Ovary (tissue), 9 donors: ENCODE results near the gene CRELD2. TPM values are rescaled to one million over a fixed set of nuclear protein-coding genes. Genes with fewer than 3 reads are reported as not detected.

Experiments
- DNase-seq, 5 donors: peaks; one replicate each; pipeline ENCODE4 v3.0.0-alpha.2; 2019 to 2020
- H3K27ac ChIP-seq, 2 donors: fragments of 200-600 bp; one replicate each; pipeline versions ENCODE4 v1.5.1 to v1.8.0; 2019 to 2022
- H3K27me3 ChIP-seq: fragments of 200-600 bp; one replicate; pipeline ENCODE4 v1.8.0; 2022
- H3K36me3 ChIP-seq: fragments of 200-600 bp; sonication (generic); one replicate; pipeline ENCODE4 v1.5.1; 2019
- H3K4me1 ChIP-seq: one replicate; pipeline ENCODE4 v1.8.1; 2013; ENCODE audit warnings: mild to moderate bottlenecking, moderate library complexity; ENCODE audit not compliant: insufficient read depth
- H3K4me3 ChIP-seq: fragments of 200-600 bp; sonication (generic); one replicate; pipeline ENCODE4 v1.5.1; 2017
- H3K9me3 ChIP-seq, 2 donors: fragments of 200-600 bp in 1 of 2; sonication (generic) in 1 of 2; one replicate each; pipeline versions ENCODE4 v1.5.1 to v1.8.1; 2013 to 2019; ENCODE audit warnings: mild to moderate bottlenecking in 1 of 2, moderate library complexity in 1 of 2
- EP300 ChIP-seq: sonication (generic); formaldehyde crosslinking; IDR thresholded peaks from one replicate; pipeline ENCODE4 v1.6.1; 2017; ENCODE audit warnings: antibody characterized with exemption
- POLR2A ChIP-seq: fragments of 450-650 bp; IDR thresholded peaks from one replicate; pipeline ENCODE4 v1.6.1; 2017; ENCODE audit warnings: antibody characterized with exemption, mild to moderate bottlenecking, moderate library complexity
- WGBS, 3 donors: extraction: QIAGEN DNeasy Blood & Tissue Kit in 1 of 3; methylation state at CpG; one replicate each; pipeline versions ENCODE4 v1.1.5 to v1.1.7; 2013 to 2017; 5-methylcytosine and 5-hydroxymethylcytosine counted together
- intact Hi-C, 4 donors: fragments of 100-400 bp; cut with DNase I; formaldehyde crosslinking; loops; one replicate each; pipeline versions ENCODE4 v1.11.0 to v1.15.1; 2022 to 2023
- polyA plus RNA-seq, 2 donors: library from polyadenylated mRNA; stranded (reverse); fragments of 200-250 nt in 1 of 2; fragments of 350-450 nt in 1 of 2; fragmentation: Illumina TruSeq in 1 of 2; extraction: RNeasy Lipid Tissue Mini Kit (QIAGEN cat#74804) in 1 of 2; gene quantifications; one replicate each; pipeline ENCODE4 v1.2.3, GENCODE V29; 2013 to 2014
- total RNA-seq, 7 donors: library from RNA; depleted of rRNA in 2 of 7; stranded (reverse); fragments of >200 nt in 2 of 7; fragmentation: NEBNext Ultra II Directional in 3 of 7; extraction: Animal tissue kit (Norgen Biotek cat#: 25700) in 3 of 7; gene quantifications; one replicate each; pipeline versions ENCODE4 v1.1.0 to v1.2.4, GENCODE V29; 2016 to 2023
- TF ChIP-seq, protein P1 (sequence below), 3 donors: fragments of 450-650 bp in 2 of 3; fragments of 200-600 bp in 1 of 3; IDR thresholded peaks; one replicate each; pipeline versions ENCODE4 v1.5.1 to v1.8.0; 2016 to 2022; ENCODE audit warnings: antibody characterized with exemption in 3 of 3, mild to moderate bottlenecking in 1 of 3
- donor health status: DM: no; HTN: no; CAD: no; lungs with moderate emphysema.
- donor health status: DM: no; HTN: no; CAD: no.
- donor health status: Bipolar disorder and iron deficiency.
- donor health status: DM: yes; HTN: yes; CAD: no.
- donor health status: DM: no; HTN: no; CAD: no.
- donor health status: DM: yes; HTN: yes; CAD: no.

The CRELD2 gene
- total and polyA plus RNA-seq, 9 donors, result 9.5 to 53.4 (median 24.6) TPM

DNA sequence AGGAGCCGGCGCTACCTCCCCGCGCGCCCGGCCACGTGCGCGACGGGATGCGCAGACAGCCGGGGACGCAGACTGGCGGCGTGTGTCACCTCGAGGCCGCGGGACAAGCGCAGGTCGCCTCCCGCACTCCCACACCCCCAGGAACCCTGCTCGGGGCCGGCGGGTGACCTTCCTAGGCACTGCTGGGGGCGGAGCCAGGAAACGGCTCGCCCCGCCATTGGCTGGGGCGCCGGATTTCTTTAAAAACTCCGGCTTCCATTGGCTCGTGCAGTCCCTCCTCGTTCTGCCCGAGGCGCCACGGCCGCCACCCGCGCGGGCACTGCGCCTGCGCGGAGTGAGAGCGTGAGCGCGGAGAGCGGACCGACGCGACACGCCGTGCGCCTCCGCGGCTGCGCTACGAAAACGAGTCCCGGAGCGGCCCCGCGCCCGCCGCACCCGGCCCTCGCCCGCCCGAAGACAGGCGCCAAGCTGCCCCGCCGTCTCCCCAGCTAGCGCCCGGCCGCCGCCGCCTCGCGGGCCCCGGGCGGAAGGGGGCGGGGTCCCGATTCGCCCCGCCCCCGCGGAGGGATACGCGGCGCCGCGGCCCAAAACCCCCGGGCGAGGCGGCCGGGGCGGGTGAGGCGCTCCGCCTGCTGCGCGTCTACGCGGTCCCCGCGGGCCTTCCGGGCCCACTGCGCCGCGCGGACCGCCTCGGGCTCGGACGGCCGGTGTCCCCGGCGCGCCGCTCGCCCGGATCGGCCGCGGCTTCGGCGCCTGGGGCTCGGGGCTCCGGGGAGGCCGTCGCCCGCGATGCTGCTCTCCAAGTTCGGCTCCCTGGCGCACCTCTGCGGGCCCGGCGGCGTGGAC is 41.9 kb downstream of the CRELD2 start, which contains the start of gene PIM3:
PIM3 (plus strand) TSS at position 614 of the 846 bp plus-strand sequence; CDS start at position 790, 176 bp downstream.
- DNase-seq, result peak; percentile 92 to 94 (median 93)
- Histone ChIP-seq H3K27me3 (no peaks in the 10 kb centered on the region), H3K9me3 (no peaks in the 10 kb centered on the region), H3K36me3 (no peaks in the 10 kb centered on the region), H3K4me1 (peaks cover 7% of the 10 kb centered on the region), H3K27ac (peak within 1 kb of the TSS; percentile 97 to 99), H3K4me3 (peak within 1 kb of the TSS; percentile 82)
- WGBS, 3 donors, result 0 to 1% (median 0%) methylated on average over 48 to 136 of the region's 137 CpGs
- TF ChIP-seq EP300 (no peak), POLR2A (peak; percentile 83)
- TF ChIP-seq, protein P1, sequence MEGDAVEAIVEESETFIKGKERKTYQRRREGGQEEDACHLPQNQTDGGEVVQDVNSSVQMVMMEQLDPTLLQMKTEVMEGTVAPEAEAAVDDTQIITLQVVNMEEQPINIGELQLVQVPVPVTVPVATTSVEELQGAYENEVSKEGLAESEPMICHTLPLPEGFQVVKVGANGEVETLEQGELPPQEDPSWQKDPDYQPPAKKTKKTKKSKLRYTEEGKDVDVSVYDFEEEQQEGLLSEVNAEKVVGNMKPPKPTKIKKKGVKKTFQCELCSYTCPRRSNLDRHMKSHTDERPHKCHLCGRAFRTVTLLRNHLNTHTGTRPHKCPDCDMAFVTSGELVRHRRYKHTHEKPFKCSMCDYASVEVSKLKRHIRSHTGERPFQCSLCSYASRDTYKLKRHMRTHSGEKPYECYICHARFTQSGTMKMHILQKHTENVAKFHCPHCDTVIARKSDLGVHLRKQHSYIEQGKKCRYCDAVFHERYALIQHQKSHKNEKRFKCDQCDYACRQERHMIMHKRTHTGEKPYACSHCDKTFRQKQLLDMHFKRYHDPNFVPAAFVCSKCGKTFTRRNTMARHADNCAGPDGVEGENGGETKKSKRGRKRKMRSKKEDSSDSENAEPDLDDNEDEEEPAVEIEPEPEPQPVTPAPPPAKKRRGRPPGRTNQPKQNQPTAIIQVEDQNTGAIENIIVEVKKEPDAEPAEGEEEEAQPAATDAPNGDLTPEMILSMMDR (IDR thresholded peaks at IDR 0.05), result peak in 1 of 3 donors; percentile 39
- intact Hi-C loops, result no loop called here

DNA sequence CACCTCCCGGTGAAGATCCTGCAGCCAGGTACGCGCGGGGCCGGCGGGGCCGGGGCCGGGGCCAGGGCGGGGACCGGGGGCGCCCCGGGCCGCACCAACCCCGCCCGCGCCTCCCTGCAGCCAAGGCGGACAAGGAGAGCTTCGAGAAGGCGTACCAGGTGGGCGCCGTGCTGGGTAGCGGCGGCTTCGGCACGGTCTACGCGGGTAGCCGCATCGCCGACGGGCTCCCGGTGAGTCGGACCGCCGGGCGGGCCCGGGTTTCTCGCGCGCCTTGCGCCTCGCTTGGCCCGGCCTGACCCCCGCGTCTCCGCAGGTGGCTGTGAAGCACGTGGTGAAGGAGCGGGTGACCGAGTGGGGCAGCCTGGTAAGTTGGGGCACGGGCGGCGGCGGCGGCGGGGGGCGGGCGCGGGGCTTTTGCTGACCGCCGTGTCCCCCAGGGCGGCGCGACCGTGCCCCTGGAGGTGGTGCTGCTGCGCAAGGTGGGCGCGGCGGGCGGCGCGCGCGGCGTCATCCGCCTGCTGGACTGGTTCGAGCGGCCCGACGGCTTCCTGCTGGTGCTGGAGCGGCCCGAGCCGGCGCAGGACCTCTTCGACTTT is 42.7 kb downstream of the CRELD2 start:
- Histone ChIP-seq H3K9me3 (no peaks in the 10 kb centered on the region), H3K27me3 (no peaks in the 10 kb centered on the region), H3K4me3 (peak overlapping the region; percentile 82), H3K4me1 (peaks cover 10% of the 10 kb centered on the region), H3K36me3 (no peaks in the 10 kb centered on the region), H3K27ac (peak overlapping the region; percentile 97 to 99)
- 0 to 1% (median 1%) methylated on average over 3 to 84 of the region's 84 CpGs for WGBS, 3 donors
- intact Hi-C loops, result no loop called here
- DNase-seq, result peak; percentile 36 to 68 (median 53)
- no peak for TF ChIP-seq EP300
- TF ChIP-seq, protein P1 (IDR thresholded peaks at IDR 0.05), result no peak
- no peak for TF ChIP-seq POLR2A

DNA sequence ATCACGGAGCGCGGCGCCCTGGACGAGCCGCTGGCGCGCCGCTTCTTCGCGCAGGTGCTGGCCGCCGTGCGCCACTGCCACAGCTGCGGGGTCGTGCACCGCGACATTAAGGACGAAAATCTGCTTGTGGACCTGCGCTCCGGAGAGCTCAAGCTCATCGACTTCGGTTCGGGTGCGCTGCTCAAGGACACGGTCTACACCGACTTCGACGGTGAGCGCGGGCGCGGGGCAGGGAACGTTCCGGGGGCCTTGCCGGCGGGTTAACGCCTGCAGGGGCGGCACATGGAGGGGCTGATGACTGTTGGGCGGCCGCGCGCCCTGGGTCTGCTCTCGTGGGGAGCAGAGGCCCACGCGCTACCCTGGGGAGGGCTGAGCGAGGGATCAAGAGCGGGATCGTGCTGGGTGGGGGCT is 43.2 kb downstream of the CRELD2 start:
- no peak for DNase-seq
- Histone ChIP-seq H3K36me3 (no peaks in the 10 kb centered on the region), H3K4me1 (peaks cover 14% of the 10 kb centered on the region), H3K27ac (peak overlapping the region; percentile 97 to 99), H3K4me3 (peak overlapping the region; percentile 82), H3K9me3 (no peaks in the 10 kb centered on the region), H3K27me3 (no peaks in the 10 kb centered on the region)
- TF ChIP-seq EP300, result no peak
- no peak for TF ChIP-seq POLR2A
- TF ChIP-seq, protein P1 (IDR thresholded peaks at IDR 0.05), result no peak
- intact Hi-C loops, result no loop called here
- WGBS, 3 donors, result 1 to 2% (median 1%) methylated on average over 24 to 49 of the region's 49 CpGs

GRCh38 chr22:49962012-49962750 is 43.7 kb downstream of the CRELD2 start:
- 2 to 14% (median 4%) methylated on average over 13 to 69 of the region's 70 CpGs for WGBS, 3 donors
- H3K36me3 ChIP-seq, result no peaks in the 10 kb centered on the region
- peak overlapping the region; percentile 97 to 99 for H3K27ac ChIP-seq
- peaks cover 20% of the 10 kb centered on the region for H3K4me1 ChIP-seq
- no peak for TF ChIP-seq POLR2A
- TF ChIP-seq, protein P1 (IDR thresholded peaks at IDR 0.05), result peak in 1 of 3 donors; percentile 8
- intact Hi-C loops, result no loop called here
- DNase-seq, result peak; percentile 91 to 95 (median 93)
- no peaks in the 10 kb centered on the region for H3K9me3 ChIP-seq
- peak overlapping the region; percentile 82 for H3K4me3 ChIP-seq
- no peaks in the 10 kb centered on the region for H3K27me3 ChIP-seq
